ENCODE measurements around the gene C10orf143. TPM values are rescaled to one million over a fixed set of nuclear protein-coding genes. Genes with fewer than 3 reads are reported as not detected.

C10orf143 gene
- total and polyA plus RNA-seq, 2 of the 4 experiments (the other 2 are of a cell fraction) = 0.36 to 0.60 TPM

GRCh38 chr10:130141878-130142277, 31.2 kb upstream of the C10orf143 start:
- Histone ChIP-seq H3K9me3 (ENCODE audit: control insufficient read depth, insufficient read depth, low read length) (no peaks in the 10 kb centered on the region), H3K27me3 (ENCODE audit: control insufficient read depth, insufficient read depth, low read length) (no peaks in the 10 kb centered on the region), H3K4ac (ENCODE audit: low read depth, low read length) (no peak overlapping the region), H3K9ac (ENCODE audit: low read depth, low read length) (no peak overlapping the region), H3K27ac (ENCODE audit: insufficient read depth, low read length) (no peak overlapping the region), H3K4me1 (ENCODE audit: control insufficient read depth, insufficient read depth, low read length) (peaks cover 14% of the 10 kb centered on the region), H3K79me1 (ENCODE audit: low read depth in 1 of 2, low read length in 2 of 2) (peaks cover 18 to 52% of the 10 kb centered on the region in 2 experiments; a peak in 3 of 4 replicates), H2AK5ac (ENCODE audit: low read depth, low read length) (no peak overlapping the region), H4K91ac (ENCODE audit: insufficient read depth, low read depth, low read length) (no peak overlapping the region), H3K14ac (replicated peaks; ENCODE audit: low read depth, low read length) (no peak overlapping the region), H3K4me2 (ENCODE audit: low read depth, low read length) (no peak overlapping the region), H2BK20ac (ENCODE audit: low read depth, low read length) (no peak overlapping the region), H2BK120ac (ENCODE audit: low read depth, low read length) (no peak overlapping the region), H3K4me3 (ENCODE audit: insufficient read depth, low read depth, low read length) (no peak overlapping the region), H4K5ac (ENCODE audit: low read depth, low read length) (no peak overlapping the region), H4K8ac (ENCODE audit: low read depth in 2 of 2, low read length in 2 of 2) (no peak overlapping the region), H3K56ac (ENCODE audit: extremely low read depth, insufficient read depth, low read length) (no peak overlapping the region), H2BK5ac (ENCODE audit: low read depth, low read length, poor library complexity, severe bottlenecking) (no peak overlapping the region), H3K9me1 (ENCODE audit: insufficient read depth, low read length) (peaks cover 18% of the 10 kb centered on the region; the same call in 1 of the 2 replicates), H2BK15ac (ENCODE audit: low read depth, low read length) (no peak overlapping the region), H2AK9ac (replicated peaks; ENCODE audit: low read depth, low read length, poor library complexity) (no peak overlapping the region), H3K23ac (ENCODE audit: low read depth, low read length) (no peak overlapping the region), H4K20me1 (ENCODE audit: insufficient read depth, low read length) (peaks cover 59% of the 10 kb centered on the region), H3K36me3 (ENCODE audit: control insufficient read depth, insufficient read depth, low read length) (peaks cover 13% of the 10 kb centered on the region), H3K18ac (ENCODE audit: low read depth, low read length) (no peak overlapping the region), H2AFZ (replicated peaks; ENCODE audit: low read length, poor library complexity) (no peak overlapping the region)
- no TSS peak for BruUV-seq (replicated peaks)
- dilution Hi-C loops (cut with HindIII; ENCODE audit: low sequenced_read_pairs, unreplicated experiment) = no loop called here
- intact Hi-C loops (cut with micrococcal nuclease) = no loop called here
- CTCF ChIA-PET = interaction anchor here (0.8 to 1.2 kb wide), 2 partner anchors 14 to 32 kb away, joined by 3 to 5 read pairs; partner anchors contain the start of gene C10orf143
- TF ChIP-seq, protein P1, sequence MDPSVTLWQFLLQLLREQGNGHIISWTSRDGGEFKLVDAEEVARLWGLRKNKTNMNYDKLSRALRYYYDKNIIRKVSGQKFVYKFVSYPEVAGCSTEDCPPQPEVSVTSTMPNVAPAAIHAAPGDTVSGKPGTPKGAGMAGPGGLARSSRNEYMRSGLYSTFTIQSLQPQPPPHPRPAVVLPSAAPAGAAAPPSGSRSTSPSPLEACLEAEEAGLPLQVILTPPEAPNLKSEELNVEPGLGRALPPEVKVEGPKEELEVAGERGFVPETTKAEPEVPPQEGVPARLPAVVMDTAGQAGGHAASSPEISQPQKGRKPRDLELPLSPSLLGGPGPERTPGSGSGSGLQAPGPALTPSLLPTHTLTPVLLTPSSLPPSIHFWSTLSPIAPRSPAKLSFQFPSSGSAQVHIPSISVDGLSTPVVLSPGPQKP (IDR thresholded peaks at IDR 0.05; ENCODE audit: borderline replicate concordance, low read depth, low read length) = no peak
- TF ChIP-seq CEBPB (IDR thresholded peaks at IDR 0.05; ENCODE audit: low read depth, low read length) (no peak), MAZ (IDR thresholded peaks at IDR 0.05; ENCODE audit: borderline replicate concordance, low read depth, low read length) (no peak), RFX5 (IDR thresholded peaks at IDR 0.05; ENCODE audit: low read depth, low read length) (no peak), RAD21 (IDR thresholded peaks at IDR 0.05; ENCODE audit: low read length) (no peak), SMC3 (IDR thresholded peaks at IDR 0.05; ENCODE audit: low read depth, low read length) (no peak), BHLHE40 (IDR thresholded peaks at IDR 0.05; ENCODE audit: low read depth, low read length) (no peak)
- POLR2A ChIA-PET (ENCODE audit: unreplicated experiment) = no interaction called here
- DNase-seq = no peak
- ATAC-seq (ENCODE audit: low read depth) = no peak
- in situ Hi-C loops (cut with MboI; ENCODE audit: low sequenced_read_pairs) = no loop called here
- no CpG with 5 or more reads among the region's 2 CpGs for WGBS, 2 experiments (ENCODE audit: extremely low coverage in 2 of 2, insufficient read length in 1 of 2)
